K562 (cell line): ENCODE data around the gene TMEM117. TPM values are rescaled to one million over a fixed set of nuclear protein-coding genes. Genes with fewer than 3 reads are reported as not detected.
A peak's percentile ranks its signal among the peaks of the same experiment; 100 is the strongest.

ENCODE experiments used
- DMBX1 ChIP-seq: fragments of 250-450 bp; sonication (Bioruptor Pico); IDR thresholded peaks from 2 replicates; pipeline ENCODE4 v1.8.0; 2022; ENCODE audit warnings: inconsistent platforms, mild to moderate bottlenecking, moderate library complexity, borderline replicate concordance
- HDAC6 ChIP-seq: IDR thresholded peaks from 2 replicates; pipeline ENCODE4 v1.6.1; 2012; ENCODE audit warnings: low read depth, mild to moderate bottlenecking, control low read depth, inconsistent platforms, low read length, moderate library complexity
- KLF6 ChIP-seq: fragments of 250-450 bp; sonication (Bioruptor Pico); IDR thresholded peaks from 2 replicates; pipeline ENCODE4 v1.4.0; 2020; ENCODE audit warnings: mild to moderate bottlenecking, moderate library complexity, borderline replicate concordance
- LEF1 ChIP-seq: fragments of 450-650 bp; IDR thresholded peaks from 2 replicates; pipeline ENCODE4 v1.6.1; 2016; ENCODE audit warnings: mild to moderate bottlenecking
- MEF2D ChIP-seq: conservative IDR thresholded peaks from 2 replicates; pipeline ENCODE4 v1.6.1; 2016; ENCODE audit warnings: low read depth, missing genetic modification characterization, missing compliant biosample characterization
- PML ChIP-seq: IDR thresholded peaks from 2 replicates; pipeline ENCODE4 v1.6.1; 2012; ENCODE audit warnings: low read length, inconsistent platforms
- RNF219 ChIP-seq: fragments of 250-450 bp; sonication (Bioruptor Pico); IDR thresholded peaks from 2 replicates; pipeline ENCODE4 v1.5.0; 2022; ENCODE audit warnings: mild to moderate bottlenecking
- TSC22D4 ChIP-seq: fragments of 450-650 bp; IDR thresholded peaks from 2 replicates; pipeline ENCODE4 v1.6.1; 2016; ENCODE audit warnings: missing genetic modification characterization, missing biosample characterization, control low read depth
- polyA plus RNA-seq, 8 experiments: library from polyadenylated mRNA; depleted of rRNA in 4 of 8; stranded (reverse) in 5 of 8; unstranded in 3 of 8; fragments of >200 nt; fragmentation: Nextera tagmentation in 2 of 8; fragmentation: Illumina TruSeq in 1 of 8; extraction: Ambion mirVana in 2 of 8; extraction: Trizol in 1 of 8; gene quantifications; 2 replicates each; pipeline versions ENCODE4 v1.2.1 to v1.2.3, GENCODE V29; 2011 to 2014; ENCODE audit warnings: inconsistent platforms in 1 of 8, missing spikeins in 1 of 8
- total RNA-seq, 7 experiments: library from RNA; depleted of rRNA in 6 of 7; stranded (reverse); fragments of >200 nt in 6 of 7; fragmentation: Illumina TruSeq in 2 of 7; extraction: Trizol in 2 of 7; gene quantifications; 2 replicates each; pipeline versions ENCODE4 v1.2.1 to v1.2.3, GENCODE V29; 2011 to 2021; ENCODE audit warnings: low replicate concordance in 1 of 7
- TF ChIP-seq, protein P1 (sequence below): fragments of 450-650 bp; IDR thresholded peaks from 2 replicates; pipeline ENCODE4 v1.6.1; 2014; ENCODE audit warnings: low read depth, mild to moderate bottlenecking, moderate library complexity, borderline replicate concordance
- TF ChIP-seq, protein P2 (sequence below): fragments of 250-450 bp; sonication (Bioruptor Pico); IDR thresholded peaks from 2 replicates; pipeline ENCODE4 v1.4.0; 2020
- TF ChIP-seq, protein P3 (sequence below): fragments of 450-650 bp; formaldehyde crosslinking; conservative IDR thresholded peaks from 2 replicates; pipeline ENCODE4 v1.4.0; 2022; ENCODE audit warnings: mild to moderate bottlenecking, missing genetic modification characterization
- TF ChIP-seq, protein P4 (sequence below): IDR thresholded peaks from 2 replicates; pipeline ENCODE4 v1.6.1; 2011; ENCODE audit warnings: borderline replicate concordance, low read depth, mild to moderate bottlenecking, moderate library complexity, low read length; ENCODE audit not compliant: insufficient read depth, poor library complexity, severe bottlenecking

TMEM117 gene
- total and polyA plus RNA-seq, 9 of the 15 experiments (the other 6 are each of a cell fraction or from before 2014, with no cell fraction given), result 0.31 to 2.8 (median 1.0) TPM

DNA sequence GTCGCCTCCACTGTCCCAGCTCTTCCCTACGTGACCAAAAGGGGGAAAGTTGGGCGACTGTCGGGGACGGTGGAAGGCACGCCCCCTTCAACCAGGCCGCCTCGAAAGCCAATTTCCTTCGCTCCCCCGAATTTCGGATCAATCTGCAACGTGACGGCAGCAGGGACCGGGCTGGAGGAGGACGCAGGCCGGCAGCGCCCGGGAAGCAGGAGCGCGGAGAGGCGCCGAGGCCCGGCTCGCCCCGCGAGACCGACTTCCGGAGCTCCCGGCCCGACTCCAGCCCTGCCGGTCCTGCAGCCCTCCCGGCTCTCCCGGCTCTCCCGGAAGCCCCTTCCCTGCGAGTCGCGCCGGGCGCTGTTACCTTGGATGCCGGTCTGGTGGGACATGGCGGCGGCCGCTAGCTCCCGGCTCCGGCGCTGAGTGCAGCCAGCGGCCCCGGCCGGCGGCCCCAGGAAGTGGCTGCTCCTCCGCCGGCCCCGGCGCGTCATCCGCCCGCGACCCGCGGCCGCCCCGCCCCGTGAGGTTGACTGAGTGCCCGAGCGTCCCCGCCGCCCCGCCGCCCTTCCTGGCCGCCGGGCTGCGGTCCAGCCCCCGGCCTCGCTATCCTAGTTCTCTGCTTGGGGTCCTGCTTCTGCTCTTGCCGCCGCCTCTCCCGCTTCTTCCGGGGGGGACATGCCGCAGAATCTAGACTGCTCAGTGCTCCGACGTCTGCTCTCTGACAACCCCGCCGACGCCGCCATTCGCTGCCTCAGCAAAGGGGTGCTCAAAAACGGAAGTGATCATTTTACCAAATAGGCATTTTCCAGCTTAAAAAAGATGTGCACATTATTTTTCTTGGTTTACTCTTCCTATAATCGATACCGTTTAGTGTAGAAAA lies 29.8 kb upstream of the TMEM117 start, which contains the start of gene TWF1 (continued):
- TF ChIP-seq HDAC6 (no peak), MEF2D (tag) (no peak), LEF1 (no peak), PML (peak; percentile 82; the same call in 1 of the 2 replicates), RNF219 (CRISPR knock-in tag) (no peak), KLF6 (CRISPR knock-in tag) (no peak), TSC22D4 (tag) (no peak), DMBX1 (CRISPR knock-in tag) (no peak)
- TF ChIP-seq, protein P1, sequence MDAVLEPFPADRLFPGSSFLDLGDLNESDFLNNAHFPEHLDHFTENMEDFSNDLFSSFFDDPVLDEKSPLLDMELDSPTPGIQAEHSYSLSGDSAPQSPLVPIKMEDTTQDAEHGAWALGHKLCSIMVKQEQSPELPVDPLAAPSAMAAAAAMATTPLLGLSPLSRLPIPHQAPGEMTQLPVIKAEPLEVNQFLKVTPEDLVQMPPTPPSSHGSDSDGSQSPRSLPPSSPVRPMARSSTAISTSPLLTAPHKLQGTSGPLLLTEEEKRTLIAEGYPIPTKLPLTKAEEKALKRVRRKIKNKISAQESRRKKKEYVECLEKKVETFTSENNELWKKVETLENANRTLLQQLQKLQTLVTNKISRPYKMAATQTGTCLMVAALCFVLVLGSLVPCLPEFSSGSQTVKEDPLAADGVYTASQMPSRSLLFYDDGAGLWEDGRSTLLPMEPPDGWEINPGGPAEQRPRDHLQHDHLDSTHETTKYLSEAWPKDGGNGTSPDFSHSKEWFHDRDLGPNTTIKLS, result peak; percentile 27; the same call in 1 of the 2 replicates
- TF ChIP-seq, protein P2, sequence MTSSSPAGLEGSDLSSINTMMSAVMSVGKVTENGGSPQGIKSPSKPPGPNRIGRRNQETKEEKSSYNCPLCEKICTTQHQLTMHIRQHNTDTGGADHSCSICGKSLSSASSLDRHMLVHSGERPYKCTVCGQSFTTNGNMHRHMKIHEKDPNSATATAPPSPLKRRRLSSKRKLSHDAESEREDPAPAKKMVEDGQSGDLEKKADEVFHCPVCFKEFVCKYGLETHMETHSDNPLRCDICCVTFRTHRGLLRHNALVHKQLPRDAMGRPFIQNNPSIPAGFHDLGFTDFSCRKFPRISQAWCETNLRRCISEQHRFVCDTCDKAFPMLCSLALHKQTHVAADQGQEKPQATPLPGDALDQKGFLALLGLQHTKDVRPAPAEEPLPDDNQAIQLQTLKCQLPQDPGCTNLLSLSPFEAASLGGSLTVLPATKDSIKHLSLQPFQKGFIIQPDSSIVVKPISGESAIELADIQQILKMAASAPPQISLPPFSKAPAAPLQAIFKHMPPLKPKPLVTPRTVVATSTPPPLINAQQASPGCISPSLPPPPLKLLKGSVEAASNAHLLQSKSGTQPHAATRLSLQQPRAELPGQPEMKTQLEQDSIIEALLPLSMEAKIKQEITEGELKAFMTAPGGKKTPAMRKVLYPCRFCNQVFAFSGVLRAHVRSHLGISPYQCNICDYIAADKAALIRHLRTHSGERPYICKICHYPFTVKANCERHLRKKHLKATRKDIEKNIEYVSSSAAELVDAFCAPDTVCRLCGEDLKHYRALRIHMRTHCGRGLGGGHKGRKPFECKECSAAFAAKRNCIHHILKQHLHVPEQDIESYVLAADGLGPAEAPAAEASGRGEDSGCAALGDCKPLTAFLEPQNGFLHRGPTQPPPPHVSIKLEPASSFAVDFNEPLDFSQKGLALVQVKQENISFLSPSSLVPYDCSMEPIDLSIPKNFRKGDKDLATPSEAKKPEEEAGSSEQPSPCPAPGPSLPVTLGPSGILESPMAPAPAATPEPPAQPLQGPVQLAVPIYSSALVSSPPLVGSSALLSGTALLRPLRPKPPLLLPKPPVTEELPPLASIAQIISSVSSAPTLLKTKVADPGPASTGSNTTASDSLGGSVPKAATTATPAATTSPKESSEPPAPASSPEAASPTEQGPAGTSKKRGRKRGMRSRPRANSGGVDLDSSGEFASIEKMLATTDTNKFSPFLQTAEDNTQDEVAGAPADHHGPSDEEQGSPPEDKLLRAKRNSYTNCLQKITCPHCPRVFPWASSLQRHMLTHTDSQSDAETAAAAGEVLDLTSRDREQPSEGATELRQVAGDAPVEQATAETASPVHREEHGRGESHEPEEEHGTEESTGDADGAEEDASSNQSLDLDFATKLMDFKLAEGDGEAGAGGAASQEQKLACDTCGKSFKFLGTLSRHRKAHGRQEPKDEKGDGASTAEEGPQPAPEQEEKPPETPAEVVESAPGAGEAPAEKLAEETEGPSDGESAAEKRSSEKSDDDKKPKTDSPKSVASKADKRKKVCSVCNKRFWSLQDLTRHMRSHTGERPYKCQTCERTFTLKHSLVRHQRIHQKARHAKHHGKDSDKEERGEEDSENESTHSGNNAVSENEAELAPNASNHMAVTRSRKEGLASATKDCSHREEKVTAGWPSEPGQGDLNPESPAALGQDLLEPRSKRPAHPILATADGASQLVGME (CRISPR knock-in tag), result no peak
- TF ChIP-seq, protein P3, sequence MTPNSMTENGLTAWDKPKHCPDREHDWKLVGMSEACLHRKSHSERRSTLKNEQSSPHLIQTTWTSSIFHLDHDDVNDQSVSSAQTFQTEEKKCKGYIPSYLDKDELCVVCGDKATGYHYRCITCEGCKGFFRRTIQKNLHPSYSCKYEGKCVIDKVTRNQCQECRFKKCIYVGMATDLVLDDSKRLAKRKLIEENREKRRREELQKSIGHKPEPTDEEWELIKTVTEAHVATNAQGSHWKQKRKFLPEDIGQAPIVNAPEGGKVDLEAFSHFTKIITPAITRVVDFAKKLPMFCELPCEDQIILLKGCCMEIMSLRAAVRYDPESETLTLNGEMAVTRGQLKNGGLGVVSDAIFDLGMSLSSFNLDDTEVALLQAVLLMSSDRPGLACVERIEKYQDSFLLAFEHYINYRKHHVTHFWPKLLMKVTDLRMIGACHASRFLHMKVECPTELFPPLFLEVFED, result no peak
- TF ChIP-seq, protein P4, sequence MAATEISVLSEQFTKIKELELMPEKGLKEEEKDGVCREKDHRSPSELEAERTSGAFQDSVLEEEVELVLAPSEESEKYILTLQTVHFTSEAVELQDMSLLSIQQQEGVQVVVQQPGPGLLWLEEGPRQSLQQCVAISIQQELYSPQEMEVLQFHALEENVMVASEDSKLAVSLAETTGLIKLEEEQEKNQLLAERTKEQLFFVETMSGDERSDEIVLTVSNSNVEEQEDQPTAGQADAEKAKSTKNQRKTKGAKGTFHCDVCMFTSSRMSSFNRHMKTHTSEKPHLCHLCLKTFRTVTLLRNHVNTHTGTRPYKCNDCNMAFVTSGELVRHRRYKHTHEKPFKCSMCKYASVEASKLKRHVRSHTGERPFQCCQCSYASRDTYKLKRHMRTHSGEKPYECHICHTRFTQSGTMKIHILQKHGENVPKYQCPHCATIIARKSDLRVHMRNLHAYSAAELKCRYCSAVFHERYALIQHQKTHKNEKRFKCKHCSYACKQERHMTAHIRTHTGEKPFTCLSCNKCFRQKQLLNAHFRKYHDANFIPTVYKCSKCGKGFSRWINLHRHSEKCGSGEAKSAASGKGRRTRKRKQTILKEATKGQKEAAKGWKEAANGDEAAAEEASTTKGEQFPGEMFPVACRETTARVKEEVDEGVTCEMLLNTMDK, result no peak
